Left ventricle myocardium inferior (tissue), 1 donor: ENCODE results near the gene DDX1. TPM values are rescaled to one million over a fixed set of nuclear protein-coding genes. Genes with fewer than 3 reads are reported as not detected.

Experiments
- DNase-seq: peaks from one replicate; pipeline ENCODE4 v3.0.0-alpha.2; 2020
- H3K27ac ChIP-seq: fragments of 200-600 bp; replicated peaks from 2 replicates; pipeline ENCODE4 v1.8.0; 2021
- H3K27me3 ChIP-seq: fragments of 200-600 bp; 2 replicates; pipeline ENCODE4 v1.8.0; 2021; ENCODE audit warnings: low read depth
- H3K36me3 ChIP-seq: fragments of 200-600 bp; 2 replicates; pipeline ENCODE4 v1.8.0; 2021
- H3K4me1 ChIP-seq: fragments of 200-600 bp; 2 replicates; pipeline ENCODE4 v1.8.0; 2021
- H3K4me3 ChIP-seq: fragments of 200-600 bp; 2 replicates; pipeline ENCODE4 v1.8.0; 2021; ENCODE audit warnings: mild to moderate bottlenecking, moderate library complexity
- H3K9me3 ChIP-seq: fragments of 200-600 bp; replicated peaks from 2 replicates; pipeline ENCODE4 v1.8.0; 2021
- CTCF ChIP-seq: fragments of 200-600 bp; IDR thresholded peaks from 2 replicates; pipeline ENCODE4 v1.8.0; 2021; ENCODE audit warnings: antibody characterized with exemption, mild to moderate bottlenecking, borderline replicate concordance
- intact Hi-C: fragments of 100-400 bp; cut with micrococcal nuclease; formaldehyde crosslinking; loops from one replicate; pipeline ENCODE4 v1.11.0; 2022
- total RNA-seq: library from RNA; stranded (reverse); fragmentation: NEBNext Ultra II Directional; extraction: Animal tissue kit (Norgen Biotek cat#: 25700); gene quantifications from one replicate; pipeline ENCODE4 v1.2.1, GENCODE V29; 2021
- donor health status: DM: no; HTN: yes; CAD: no; lungs with severe emphysema.

Gene DDX1
- total RNA-seq, 1 donor from 2014 or later, result 156 TPM

GRCh38 chr2:15671842-15672815 is 80.5 kb downstream of the DDX1 start:
- Histone ChIP-seq H3K4me3 (no peak overlapping the region), H3K27ac (no peak overlapping the region), H3K27me3 (peaks cover 10% of the 10 kb centered on the region), H3K4me1 (peaks cover 11% of the 10 kb centered on the region), H3K9me3 (no peaks in the 10 kb centered on the region), H3K36me3 (no peaks in the 10 kb centered on the region)
- no peak for DNase-seq
- TF ChIP-seq CTCF, result no peak
- intact Hi-C loops, result no loop called here

- H3K4me3 ChIP-seq, result no peak overlapping the region
- DNase-seq, result no peak
- H3K36me3 ChIP-seq, result no peaks in the 10 kb centered on the region
- H3K9me3 ChIP-seq, result no peaks in the 10 kb centered on the region
- TF ChIP-seq CTCF, result no peak
- intact Hi-C loops, result no loop called here
- H3K27ac ChIP-seq, result no peak overlapping the region
- peaks cover 10% of the 10 kb centered on the region for H3K27me3 ChIP-seq
- H3K4me1 ChIP-seq, result peaks cover 5% of the 10 kb centered on the region
Measured at GRCh38 chr2:15672961-15673918, 81.6 kb downstream of the DDX1 start.

GRCh38 chr2:15673919-15674636 is 82.4 kb downstream of the DDX1 start:
- Histone ChIP-seq H3K4me3 (no peak overlapping the region), H3K4me1 (no peaks in the 10 kb centered on the region), H3K36me3 (no peaks in the 10 kb centered on the region), H3K27me3 (peaks cover 10% of the 10 kb centered on the region), H3K27ac (no peak overlapping the region), H3K9me3 (no peaks in the 10 kb centered on the region)
- DNase-seq, result no peak
- TF ChIP-seq CTCF, result no peak
- intact Hi-C loops, result no loop called here

GRCh38 chr2:15674637-15675455 is 83.2 kb downstream of the DDX1 start:
- Histone ChIP-seq H3K9me3 (peaks cover 4% of the 10 kb centered on the region), H3K27ac (no peak overlapping the region), H3K4me3 (no peak overlapping the region), H3K36me3 (no peaks in the 10 kb centered on the region), H3K27me3 (peaks cover 10% of the 10 kb centered on the region), H3K4me1 (no peaks in the 10 kb centered on the region)
- no peak for TF ChIP-seq CTCF
- intact Hi-C loops, result no loop called here
- no peak for DNase-seq
